Measurements from ENCODE around the gene ARHGAP24. TPM values are rescaled to one million over a fixed set of nuclear protein-coding genes. Genes with fewer than 3 reads are reported as not detected.
"Not testable (repeated sequence)": the region's sequence is repeated elsewhere in the genome, so short reads cannot be mapped to it uniquely, and the experiment has no call there.

ARHGAP24 gene
- total RNA-seq, 4 donors from 2014 or later: 3.6 to 35.3 (median 7.2) TPM

- intact Hi-C loops (cut with DNase I): no loop called here
- Histone ChIP-seq H3K27me3 (no peaks in the 10 kb centered on the region), H3K27ac (no peak overlapping the region), H3K4me3 (no peak overlapping the region), H3K9me3 (no peaks in the 10 kb centered on the region), H3K4me1 (peaks cover 0 to 13% (median 0%) of the 10 kb centered on the region in 3 donors), H3K36me3 (no peaks in the 10 kb centered on the region)
- TF ChIP-seq POLR2A (IDR thresholded peaks at IDR 0.05) (no peak), CTCF (IDR thresholded peaks at IDR 0.05) (no peak)
- DNase-seq: no peak
Measured at GRCh38 chr4:85808864-85809263, 333.9 kb downstream of the ARHGAP24 start.

- no peak overlapping the region for H3K27ac ChIP-seq
- H3K4me1 ChIP-seq: peaks cover 0 to 6% (median 0%) of the 10 kb centered on the region in 3 donors
- intact Hi-C loops (cut with DNase I): no loop called here
- H3K36me3 ChIP-seq: no peaks in the 10 kb centered on the region
- no peak for DNase-seq
- H3K9me3 ChIP-seq: no peaks in the 10 kb centered on the region
- H3K4me3 ChIP-seq: no peak overlapping the region
- 84 to 91% methylated on average over 4 of the region's 4 CpGs for WGBS, 2 donors
- no peaks in the 10 kb centered on the region for H3K27me3 ChIP-seq
- no peak for TF ChIP-seq POLR2A (IDR thresholded peaks at IDR 0.05)
- TF ChIP-seq CTCF (IDR thresholded peaks at IDR 0.05): no peak
Measured at GRCh38 chr4:85812776-85813175, 337.8 kb downstream of the ARHGAP24 start.

GRCh38 chr4:85815796-85816459, 341.0 kb downstream of the ARHGAP24 start:
- intact Hi-C loops (cut with DNase I): no loop called here
- Histone ChIP-seq H3K9me3 (no peaks in the 10 kb centered on the region), H3K36me3 (no peaks in the 10 kb centered on the region), H3K4me3 (no peak overlapping the region), H3K27me3 (no peaks in the 10 kb centered on the region), H3K27ac (no peak overlapping the region), H3K4me1 (no peaks in the 10 kb centered on the region)
- DNase-seq: no peak
- WGBS, 2 donors: 93% methylated on average over 5 to 6 of the region's 7 CpGs
- TF ChIP-seq CTCF (IDR thresholded peaks at IDR 0.05): no peak
- TF ChIP-seq POLR2A (IDR thresholded peaks at IDR 0.05): no peak

- Histone ChIP-seq H3K27me3 (no peaks in the 10 kb centered on the region), H3K36me3 (no peaks in the 10 kb centered on the region), H3K9me3 (no peaks in the 10 kb centered on the region), H3K4me3 (no peak overlapping the region), H3K4me1 (peaks cover 0 to 8% (median 0%) of the 10 kb centered on the region in 3 donors), H3K27ac (no peak overlapping the region)
- 45 to 64% methylated on average over 3 of the region's 3 CpGs for WGBS, 2 donors
- DNase-seq: no peak
- no peak for TF ChIP-seq POLR2A (IDR thresholded peaks at IDR 0.05)
- TF ChIP-seq CTCF (IDR thresholded peaks at IDR 0.05): no peak
- intact Hi-C loops (cut with DNase I): no loop called here
Measured at GRCh38 chr4:85818700-85819099, 343.8 kb downstream of the ARHGAP24 start.

- H3K36me3 ChIP-seq; H3K4me3 ChIP-seq; H3K27ac ChIP-seq; intact Hi-C loops (cut with DNase I); DNase-seq; H3K9me3 ChIP-seq; H3K27me3 ChIP-seq: not testable (repeated sequence)
- peaks cover 0 to 17% (median 0%) of the 10 kb centered on the region in 3 donors for H3K4me1 ChIP-seq
Measured at GRCh38 chr4:85820101-85820500, 345.2 kb downstream of the ARHGAP24 start.

All from esophagus squamous epithelium (tissue), 5 donors.